Transverse colon (tissue), 4 donors: ENCODE measurements around the gene TANGO6.

ENCODE experiments used
- CTCF ChIP-seq, 5 experiments: fragments of 200-600 bp in 3 of 5; fragments of 450-650 bp in 2 of 5; sonication (generic) in 3 of 5; IDR thresholded peaks; 1 replicate in 2 of 5; 2 replicates in 3 of 5; pipeline ENCODE4 v1.5.1; 2016 to 2017; ENCODE audit warnings: antibody characterized with exemption in 5 of 5, inconsistent platforms in 3 of 5, mild to moderate bottlenecking in 2 of 5, moderate library complexity in 1 of 5
- EP300 ChIP-seq: sonication (generic); formaldehyde crosslinking; IDR thresholded peaks from one replicate; pipeline ENCODE4 v1.6.1; 2017; ENCODE audit warnings: antibody characterized with exemption, low read depth
- POLR2A ChIP-seq: fragments of 450-650 bp; IDR thresholded peaks from one replicate; pipeline ENCODE4 v1.6.1; 2016; ENCODE audit warnings: antibody characterized with exemption, mild to moderate bottlenecking, moderate library complexity
- POLR2AphosphoS5 ChIP-seq, 3 donors: sonication (generic); formaldehyde crosslinking; IDR thresholded peaks; one replicate each; pipeline ENCODE4 v1.6.1; 2016; ENCODE audit warnings: antibody characterized with exemption in 3 of 3

DNA sequence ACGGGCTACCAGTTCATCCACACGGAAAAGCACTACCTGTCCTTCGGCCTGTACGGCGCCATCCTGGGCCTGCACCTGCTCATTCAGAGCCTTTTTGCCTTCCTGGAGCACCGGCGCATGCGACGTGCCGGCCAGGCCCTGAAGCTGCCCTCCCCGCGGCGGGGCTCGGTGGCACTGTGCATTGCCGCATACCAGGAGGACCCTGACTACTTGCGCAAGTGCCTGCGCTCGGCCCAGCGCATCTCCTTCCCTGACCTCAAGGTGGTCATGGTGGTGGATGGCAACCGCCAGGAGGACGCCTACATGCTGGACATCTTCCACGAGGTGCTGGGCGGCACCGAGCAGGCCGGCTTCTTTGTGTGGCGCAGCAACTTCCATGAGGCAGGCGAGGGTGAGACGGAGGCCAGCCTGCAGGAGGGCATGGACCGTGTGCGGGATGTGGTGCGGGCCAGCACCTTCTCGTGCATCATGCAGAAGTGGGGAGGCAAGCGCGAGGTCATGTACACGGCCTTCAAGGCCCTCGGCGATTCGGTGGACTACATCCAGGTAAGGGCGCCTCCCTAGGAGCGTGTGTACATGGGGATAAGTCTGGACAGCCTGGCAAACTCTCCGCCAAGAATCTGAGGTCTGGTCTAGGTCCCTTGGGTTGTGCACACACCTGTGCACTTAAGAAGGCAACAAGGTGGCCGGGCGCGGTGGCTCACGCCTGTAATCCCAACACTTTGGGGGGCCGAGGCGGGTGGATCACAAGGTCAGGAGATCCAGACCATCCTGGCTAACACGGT, 266.3 kb downstream of the TANGO6 start:
- TF ChIP-seq CTCF (IDR thresholded peaks at IDR 0.05) (no peak), EP300 (no peak), POLR2AphosphoS5 (IDR thresholded peaks at IDR 0.05) (no peak), POLR2A (no peak)
